HEK293 (cell line): ENCODE results near the gene S100A1.

Source experiments
- HOXC10 ChIP-seq: sonication (generic); formaldehyde crosslinking; IDR thresholded peaks from 2 replicates; pipeline ENCODE4 v1.8.1; 2023; ENCODE audit warnings: mild to moderate bottlenecking, missing genetic modification reagents
- SETDB1 ChIP-seq: IDR thresholded peaks from one replicate; pipeline ENCODE4 v1.6.1; 2017; ENCODE audit warnings: mild to moderate bottlenecking, low read length, moderate library complexity, mixed read lengths; ENCODE audit not compliant: insufficient read length
- WT1 ChIP-seq: fragments of 450-650 bp; formaldehyde crosslinking; IDR thresholded peaks from 2 replicates; pipeline ENCODE4 v1.5.1; 2016; ENCODE audit warnings: missing biosample characterization, missing genetic modification characterization
- ZBTB17 ChIP-seq: fragments of 450-650 bp; formaldehyde crosslinking; IDR thresholded peaks from 2 replicates; pipeline ENCODE4 v1.5.1; 2016; ENCODE audit warnings: missing biosample characterization, missing genetic modification characterization
- ZNF121 ChIP-seq: fragments of 450-650 bp; formaldehyde crosslinking; IDR thresholded peaks from 2 replicates; pipeline ENCODE4 v1.5.1; 2016; ENCODE audit warnings: missing biosample characterization, missing genetic modification characterization
- ZNF2 ChIP-seq: fragments of 450-650 bp; formaldehyde crosslinking; IDR thresholded peaks from 2 replicates; pipeline ENCODE4 v1.5.1; 2016; ENCODE audit warnings: missing biosample characterization, missing genetic modification characterization
- ZNF211 ChIP-seq: fragments of 450-650 bp; formaldehyde crosslinking; IDR thresholded peaks from 2 replicates; pipeline ENCODE4 v1.5.1; 2016; ENCODE audit warnings: low read depth, missing biosample characterization, missing genetic modification characterization
- ZNF24 ChIP-seq: fragments of 450-650 bp; formaldehyde crosslinking; IDR thresholded peaks from 2 replicates; pipeline ENCODE4 v1.5.1; 2016; ENCODE audit warnings: missing biosample characterization, missing genetic modification characterization
- ZNF324 ChIP-seq: fragments of 450-650 bp; formaldehyde crosslinking; IDR thresholded peaks from 2 replicates; pipeline ENCODE4 v1.5.1; 2016; ENCODE audit warnings: missing biosample characterization, missing genetic modification characterization
- ZNF366 ChIP-seq: fragments of 450-650 bp; formaldehyde crosslinking; conservative IDR thresholded peaks from 2 replicates; pipeline ENCODE4 v1.5.1; 2016; ENCODE audit warnings: missing biosample characterization, missing genetic modification characterization
- ZNF549 ChIP-seq: fragments of 450-650 bp; IDR thresholded peaks from 2 replicates; pipeline ENCODE4 v1.5.1; 2018; ENCODE audit warnings: missing biosample characterization, missing genetic modification characterization, mild to moderate bottlenecking, inconsistent platforms, moderate library complexity
- ZNF596 ChIP-seq: fragments of 450-650 bp; IDR thresholded peaks from 2 replicates; pipeline ENCODE4 v1.5.0; 2018; ENCODE audit warnings: missing biosample characterization, mild to moderate bottlenecking, missing genetic modification characterization, moderate library complexity
- ZNF610 ChIP-seq: fragments of 450-650 bp; formaldehyde crosslinking; IDR thresholded peaks from 2 replicates; pipeline ENCODE4 v1.5.1; 2016; ENCODE audit warnings: missing biosample characterization, missing genetic modification characterization, borderline replicate concordance
- ZNF654 ChIP-seq: fragments of 450-650 bp; formaldehyde crosslinking; IDR thresholded peaks from 2 replicates; pipeline ENCODE4 v1.5.1; 2016; ENCODE audit warnings: low read depth, missing biosample characterization, missing genetic modification characterization
- ZNF777 ChIP-seq: fragments of 450-650 bp; formaldehyde crosslinking; IDR thresholded peaks from 2 replicates; pipeline ENCODE4 v1.5.1; 2017; ENCODE audit warnings: missing biosample characterization, missing genetic modification characterization, borderline replicate concordance
- ZNF785 ChIP-seq: fragments of 450-650 bp; formaldehyde crosslinking; IDR thresholded peaks from 2 replicates; pipeline ENCODE4 v1.5.1; 2016; ENCODE audit warnings: missing biosample characterization, missing genetic modification characterization
- ZSCAN30 ChIP-seq: fragments of 450-650 bp; IDR thresholded peaks from 2 replicates; pipeline ENCODE4 v1.5.1; 2018; ENCODE audit warnings: missing biosample characterization, mild to moderate bottlenecking, missing genetic modification characterization, moderate library complexity
- TF ChIP-seq, protein P1 (sequence below): fragments of 450-650 bp; formaldehyde crosslinking; IDR thresholded peaks from 2 replicates; pipeline ENCODE4 v1.5.1; 2016; ENCODE audit warnings: missing biosample characterization, missing genetic modification characterization
- TF ChIP-seq, protein P2 (sequence below): fragments of 450-650 bp; formaldehyde crosslinking; IDR thresholded peaks from 2 replicates; pipeline ENCODE4 v1.5.1; 2016; ENCODE audit warnings: missing biosample characterization, missing genetic modification characterization
- TF ChIP-seq, protein P3 (sequence below): fragments of 450-650 bp; formaldehyde crosslinking; IDR thresholded peaks from 2 replicates; pipeline ENCODE4 v1.5.1; 2016; ENCODE audit warnings: missing biosample characterization, missing genetic modification characterization
- TF ChIP-seq, protein P4 (sequence below): fragments of 450-650 bp; IDR thresholded peaks from 2 replicates; pipeline ENCODE4 v1.5.1; 2018; ENCODE audit warnings: missing biosample characterization, mild to moderate bottlenecking, missing genetic modification characterization
- TF ChIP-seq, protein P5 (sequence below): fragments of 450-650 bp; formaldehyde crosslinking; IDR thresholded peaks from 2 replicates; pipeline ENCODE4 v1.5.1; 2016; ENCODE audit warnings: missing biosample characterization, missing genetic modification characterization, borderline replicate concordance
- TF ChIP-seq, protein P6 (sequence below): fragments of 450-650 bp; formaldehyde crosslinking; IDR thresholded peaks from 2 replicates; pipeline ENCODE4 v1.5.1; 2017; ENCODE audit warnings: missing biosample characterization, missing genetic modification characterization

The S100A1 gene

DNA sequence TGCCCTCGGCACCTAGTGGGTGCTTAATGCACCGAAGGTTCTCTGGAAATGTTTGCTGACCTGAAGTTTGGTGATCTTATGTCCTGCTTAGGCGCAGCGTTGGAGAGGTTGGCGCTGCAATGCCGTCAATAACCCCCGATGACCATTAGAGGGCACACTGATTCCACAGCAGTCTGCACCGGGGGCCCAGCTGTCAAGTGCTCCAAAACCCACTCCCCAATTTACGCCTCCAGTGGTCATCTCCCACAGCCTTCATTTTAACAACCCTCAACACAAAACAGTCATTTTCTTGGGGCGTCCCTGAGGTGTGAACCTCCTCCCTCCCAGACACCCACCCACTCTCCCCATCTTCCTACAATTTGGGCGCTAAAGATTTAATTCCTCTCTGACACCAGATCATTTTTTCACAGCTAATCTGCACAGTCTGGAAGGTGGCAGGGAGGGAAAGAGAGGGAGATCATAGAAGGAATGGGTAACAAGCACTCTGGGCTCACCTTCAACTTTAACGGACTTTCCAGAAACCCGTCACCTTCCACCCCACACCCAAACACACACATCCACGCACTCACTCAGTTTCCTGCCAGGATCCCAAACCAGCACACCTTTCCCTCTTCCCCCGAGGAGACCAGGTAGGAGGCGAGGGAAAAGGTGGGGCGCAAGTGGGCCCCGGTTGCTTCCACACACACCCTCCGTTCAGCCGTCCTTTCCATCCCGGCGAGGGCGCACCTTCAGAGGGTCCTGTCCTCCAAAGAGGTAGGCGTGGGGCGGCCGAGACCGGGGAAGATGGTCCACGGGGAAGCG, 49.7 kb downstream of the S100A1 start (continued):
- TF ChIP-seq, protein P1, sequence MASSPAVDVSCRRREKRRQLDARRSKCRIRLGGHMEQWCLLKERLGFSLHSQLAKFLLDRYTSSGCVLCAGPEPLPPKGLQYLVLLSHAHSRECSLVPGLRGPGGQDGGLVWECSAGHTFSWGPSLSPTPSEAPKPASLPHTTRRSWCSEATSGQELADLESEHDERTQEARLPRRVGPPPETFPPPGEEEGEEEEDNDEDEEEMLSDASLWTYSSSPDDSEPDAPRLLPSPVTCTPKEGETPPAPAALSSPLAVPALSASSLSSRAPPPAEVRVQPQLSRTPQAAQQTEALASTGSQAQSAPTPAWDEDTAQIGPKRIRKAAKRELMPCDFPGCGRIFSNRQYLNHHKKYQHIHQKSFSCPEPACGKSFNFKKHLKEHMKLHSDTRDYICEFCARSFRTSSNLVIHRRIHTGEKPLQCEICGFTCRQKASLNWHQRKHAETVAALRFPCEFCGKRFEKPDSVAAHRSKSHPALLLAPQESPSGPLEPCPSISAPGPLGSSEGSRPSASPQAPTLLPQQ (tag by site-specific recombination) = peak; percentile 75
- TF ChIP-seq WT1 (tag by site-specific recombination) = 0 out of 2 replicates have a peak, but pooled peaks have one; percentile 49
- TF ChIP-seq ZBTB17 (tag by site-specific recombination) = peak; percentile 73
- TF ChIP-seq ZNF777 (tag by site-specific recombination) = no peak
- TF ChIP-seq, protein P2, sequence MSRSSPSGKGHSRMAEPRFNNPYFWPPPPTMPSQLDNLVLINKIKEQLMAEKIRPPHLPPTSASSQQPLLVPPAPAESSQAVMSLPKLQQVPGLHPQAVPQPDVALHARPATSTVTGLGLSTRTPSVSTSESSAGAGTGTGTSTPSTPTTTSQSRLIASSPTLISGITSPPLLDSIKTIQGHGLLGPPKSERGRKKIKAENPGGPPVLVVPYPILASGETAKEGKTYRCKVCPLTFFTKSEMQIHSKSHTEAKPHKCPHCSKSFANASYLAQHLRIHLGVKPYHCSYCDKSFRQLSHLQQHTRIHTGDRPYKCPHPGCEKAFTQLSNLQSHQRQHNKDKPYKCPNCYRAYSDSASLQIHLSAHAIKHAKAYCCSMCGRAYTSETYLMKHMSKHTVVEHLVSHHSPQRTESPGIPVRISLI (tag by site-specific recombination) = no peak
- no peak for TF ChIP-seq ZNF24 (tag by site-specific recombination)
- TF ChIP-seq, protein P3, sequence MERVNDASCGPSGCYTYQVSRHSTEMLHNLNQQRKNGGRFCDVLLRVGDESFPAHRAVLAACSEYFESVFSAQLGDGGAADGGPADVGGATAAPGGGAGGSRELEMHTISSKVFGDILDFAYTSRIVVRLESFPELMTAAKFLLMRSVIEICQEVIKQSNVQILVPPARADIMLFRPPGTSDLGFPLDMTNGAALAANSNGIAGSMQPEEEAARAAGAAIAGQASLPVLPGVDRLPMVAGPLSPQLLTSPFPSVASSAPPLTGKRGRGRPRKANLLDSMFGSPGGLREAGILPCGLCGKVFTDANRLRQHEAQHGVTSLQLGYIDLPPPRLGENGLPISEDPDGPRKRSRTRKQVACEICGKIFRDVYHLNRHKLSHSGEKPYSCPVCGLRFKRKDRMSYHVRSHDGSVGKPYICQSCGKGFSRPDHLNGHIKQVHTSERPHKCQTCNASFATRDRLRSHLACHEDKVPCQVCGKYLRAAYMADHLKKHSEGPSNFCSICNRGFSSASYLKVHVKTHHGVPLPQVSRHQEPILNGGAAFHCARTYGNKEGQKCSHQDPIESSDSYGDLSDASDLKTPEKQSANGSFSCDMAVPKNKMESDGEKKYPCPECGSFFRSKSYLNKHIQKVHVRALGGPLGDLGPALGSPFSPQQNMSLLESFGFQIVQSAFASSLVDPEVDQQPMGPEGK = peak; percentile 97
- TF ChIP-seq, protein P4, sequence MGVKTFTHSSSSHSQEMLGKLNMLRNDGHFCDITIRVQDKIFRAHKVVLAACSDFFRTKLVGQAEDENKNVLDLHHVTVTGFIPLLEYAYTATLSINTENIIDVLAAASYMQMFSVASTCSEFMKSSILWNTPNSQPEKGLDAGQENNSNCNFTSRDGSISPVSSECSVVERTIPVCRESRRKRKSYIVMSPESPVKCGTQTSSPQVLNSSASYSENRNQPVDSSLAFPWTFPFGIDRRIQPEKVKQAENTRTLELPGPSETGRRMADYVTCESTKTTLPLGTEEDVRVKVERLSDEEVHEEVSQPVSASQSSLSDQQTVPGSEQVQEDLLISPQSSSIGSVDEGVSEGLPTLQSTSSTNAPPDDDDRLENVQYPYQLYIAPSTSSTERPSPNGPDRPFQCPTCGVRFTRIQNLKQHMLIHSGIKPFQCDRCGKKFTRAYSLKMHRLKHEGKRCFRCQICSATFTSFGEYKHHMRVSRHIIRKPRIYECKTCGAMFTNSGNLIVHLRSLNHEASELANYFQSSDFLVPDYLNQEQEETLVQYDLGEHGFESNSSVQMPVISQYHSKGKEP (tag by site-specific recombination) = no peak
- no peak for TF ChIP-seq SETDB1
- 0 out of 2 replicates have a peak, but pooled peaks have one; percentile 33 for TF ChIP-seq ZNF610 (tag by site-specific recombination)
- TF ChIP-seq, protein P5, sequence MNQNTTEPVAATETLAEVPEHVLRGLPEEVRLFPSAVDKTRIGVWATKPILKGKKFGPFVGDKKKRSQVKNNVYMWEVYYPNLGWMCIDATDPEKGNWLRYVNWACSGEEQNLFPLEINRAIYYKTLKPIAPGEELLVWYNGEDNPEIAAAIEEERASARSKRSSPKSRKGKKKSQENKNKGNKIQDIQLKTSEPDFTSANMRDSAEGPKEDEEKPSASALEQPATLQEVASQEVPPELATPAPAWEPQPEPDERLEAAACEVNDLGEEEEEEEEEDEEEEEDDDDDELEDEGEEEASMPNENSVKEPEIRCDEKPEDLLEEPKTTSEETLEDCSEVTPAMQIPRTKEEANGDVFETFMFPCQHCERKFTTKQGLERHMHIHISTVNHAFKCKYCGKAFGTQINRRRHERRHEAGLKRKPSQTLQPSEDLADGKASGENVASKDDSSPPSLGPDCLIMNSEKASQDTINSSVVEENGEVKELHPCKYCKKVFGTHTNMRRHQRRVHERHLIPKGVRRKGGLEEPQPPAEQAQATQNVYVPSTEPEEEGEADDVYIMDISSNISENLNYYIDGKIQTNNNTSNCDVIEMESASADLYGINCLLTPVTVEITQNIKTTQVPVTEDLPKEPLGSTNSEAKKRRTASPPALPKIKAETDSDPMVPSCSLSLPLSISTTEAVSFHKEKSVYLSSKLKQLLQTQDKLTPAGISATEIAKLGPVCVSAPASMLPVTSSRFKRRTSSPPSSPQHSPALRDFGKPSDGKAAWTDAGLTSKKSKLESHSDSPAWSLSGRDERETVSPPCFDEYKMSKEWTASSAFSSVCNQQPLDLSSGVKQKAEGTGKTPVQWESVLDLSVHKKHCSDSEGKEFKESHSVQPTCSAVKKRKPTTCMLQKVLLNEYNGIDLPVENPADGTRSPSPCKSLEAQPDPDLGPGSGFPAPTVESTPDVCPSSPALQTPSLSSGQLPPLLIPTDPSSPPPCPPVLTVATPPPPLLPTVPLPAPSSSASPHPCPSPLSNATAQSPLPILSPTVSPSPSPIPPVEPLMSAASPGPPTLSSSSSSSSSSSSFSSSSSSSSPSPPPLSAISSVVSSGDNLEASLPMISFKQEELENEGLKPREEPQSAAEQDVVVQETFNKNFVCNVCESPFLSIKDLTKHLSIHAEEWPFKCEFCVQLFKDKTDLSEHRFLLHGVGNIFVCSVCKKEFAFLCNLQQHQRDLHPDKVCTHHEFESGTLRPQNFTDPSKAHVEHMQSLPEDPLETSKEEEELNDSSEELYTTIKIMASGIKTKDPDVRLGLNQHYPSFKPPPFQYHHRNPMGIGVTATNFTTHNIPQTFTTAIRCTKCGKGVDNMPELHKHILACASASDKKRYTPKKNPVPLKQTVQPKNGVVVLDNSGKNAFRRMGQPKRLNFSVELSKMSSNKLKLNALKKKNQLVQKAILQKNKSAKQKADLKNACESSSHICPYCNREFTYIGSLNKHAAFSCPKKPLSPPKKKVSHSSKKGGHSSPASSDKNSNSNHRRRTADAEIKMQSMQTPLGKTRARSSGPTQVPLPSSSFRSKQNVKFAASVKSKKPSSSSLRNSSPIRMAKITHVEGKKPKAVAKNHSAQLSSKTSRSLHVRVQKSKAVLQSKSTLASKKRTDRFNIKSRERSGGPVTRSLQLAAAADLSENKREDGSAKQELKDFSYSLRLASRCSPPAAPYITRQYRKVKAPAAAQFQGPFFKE (tag by site-specific recombination) = no peak
- TF ChIP-seq ZNF121 = no peak
- no peak for TF ChIP-seq ZNF324 (tag by site-specific recombination)
- no peak for TF ChIP-seq ZNF785 (tag by site-specific recombination)
- TF ChIP-seq ZSCAN30 (tag by site-specific recombination) = peak; percentile 76; the same call in 1 of the 2 replicates
- peak; percentile 81 for TF ChIP-seq ZNF2 (tag by site-specific recombination)
- TF ChIP-seq ZNF654 (tag by site-specific recombination) = peak; percentile 96
- no peak for TF ChIP-seq ZNF211 (tag by site-specific recombination)
- TF ChIP-seq ZNF596 (tag by site-specific recombination) = no peak
- TF ChIP-seq HOXC10 = no peak
- TF ChIP-seq, protein P6, sequence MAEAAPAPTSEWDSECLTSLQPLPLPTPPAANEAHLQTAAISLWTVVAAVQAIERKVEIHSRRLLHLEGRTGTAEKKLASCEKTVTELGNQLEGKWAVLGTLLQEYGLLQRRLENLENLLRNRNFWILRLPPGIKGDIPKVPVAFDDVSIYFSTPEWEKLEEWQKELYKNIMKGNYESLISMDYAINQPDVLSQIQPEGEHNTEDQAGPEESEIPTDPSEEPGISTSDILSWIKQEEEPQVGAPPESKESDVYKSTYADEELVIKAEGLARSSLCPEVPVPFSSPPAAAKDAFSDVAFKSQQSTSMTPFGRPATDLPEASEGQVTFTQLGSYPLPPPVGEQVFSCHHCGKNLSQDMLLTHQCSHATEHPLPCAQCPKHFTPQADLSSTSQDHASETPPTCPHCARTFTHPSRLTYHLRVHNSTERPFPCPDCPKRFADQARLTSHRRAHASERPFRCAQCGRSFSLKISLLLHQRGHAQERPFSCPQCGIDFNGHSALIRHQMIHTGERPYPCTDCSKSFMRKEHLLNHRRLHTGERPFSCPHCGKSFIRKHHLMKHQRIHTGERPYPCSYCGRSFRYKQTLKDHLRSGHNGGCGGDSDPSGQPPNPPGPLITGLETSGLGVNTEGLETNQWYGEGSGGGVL = no peak
- TF ChIP-seq ZNF366 (tag by site-specific recombination) = peak; percentile 27; the same call in 1 of the 2 replicates
- no peak for TF ChIP-seq ZNF549
